ENCODE data around the gene MGMT. TPM values are rescaled to one million over a fixed set of nuclear protein-coding genes. Genes with fewer than 3 reads are reported as not detected.

MGMT gene
- total RNA-seq, 2 experiments from 2014 or later, result 9.0 to 9.6 TPM

DNA sequence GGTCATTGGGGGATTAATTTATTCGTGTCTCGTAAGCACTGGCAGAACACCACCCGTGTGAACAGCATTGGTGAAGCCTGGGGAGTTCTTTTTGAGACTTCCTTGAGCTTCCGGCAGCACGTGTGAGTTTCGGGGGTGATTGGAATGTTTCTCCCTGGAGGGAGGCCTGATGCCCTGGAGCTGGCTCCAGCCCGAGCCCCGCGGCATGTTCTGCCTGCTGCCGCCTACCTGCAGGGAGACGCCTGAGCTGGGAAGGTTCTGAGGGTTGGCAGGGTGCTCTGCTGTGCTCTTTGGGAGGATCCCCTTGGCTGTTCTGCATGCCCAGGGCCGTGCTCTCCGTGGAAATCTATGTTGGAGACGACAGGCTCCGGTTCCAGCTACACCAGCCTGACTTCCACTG, 159.3 kb downstream of the MGMT start:
- peaks cover 89% of the 10 kb centered on the region for H3K36me3 Mint-ChIP-seq (ENCODE audit: low read depth)
- TF ChIP-seq, protein P1, sequence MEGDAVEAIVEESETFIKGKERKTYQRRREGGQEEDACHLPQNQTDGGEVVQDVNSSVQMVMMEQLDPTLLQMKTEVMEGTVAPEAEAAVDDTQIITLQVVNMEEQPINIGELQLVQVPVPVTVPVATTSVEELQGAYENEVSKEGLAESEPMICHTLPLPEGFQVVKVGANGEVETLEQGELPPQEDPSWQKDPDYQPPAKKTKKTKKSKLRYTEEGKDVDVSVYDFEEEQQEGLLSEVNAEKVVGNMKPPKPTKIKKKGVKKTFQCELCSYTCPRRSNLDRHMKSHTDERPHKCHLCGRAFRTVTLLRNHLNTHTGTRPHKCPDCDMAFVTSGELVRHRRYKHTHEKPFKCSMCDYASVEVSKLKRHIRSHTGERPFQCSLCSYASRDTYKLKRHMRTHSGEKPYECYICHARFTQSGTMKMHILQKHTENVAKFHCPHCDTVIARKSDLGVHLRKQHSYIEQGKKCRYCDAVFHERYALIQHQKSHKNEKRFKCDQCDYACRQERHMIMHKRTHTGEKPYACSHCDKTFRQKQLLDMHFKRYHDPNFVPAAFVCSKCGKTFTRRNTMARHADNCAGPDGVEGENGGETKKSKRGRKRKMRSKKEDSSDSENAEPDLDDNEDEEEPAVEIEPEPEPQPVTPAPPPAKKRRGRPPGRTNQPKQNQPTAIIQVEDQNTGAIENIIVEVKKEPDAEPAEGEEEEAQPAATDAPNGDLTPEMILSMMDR (IDR thresholded peaks at IDR 0.05), result no peak
- Histone ChIP-seq H3K27ac (ENCODE audit: low read depth in 1 of 2, low read length in 2 of 2) (no peak overlapping the region), H3K27me3 (ENCODE audit: control insufficient read depth in 1 of 2, insufficient read depth in 2 of 2, low read length in 2 of 2) (no peaks in the 10 kb centered on the region), H3K9me3 (ENCODE audit: control insufficient read depth in 1 of 2, insufficient read depth in 1 of 2, low read length in 2 of 2) (peaks cover 0 to 39% of the 10 kb centered on the region in 2 experiments), H3K4me3 (ENCODE audit: low read length) (no peak overlapping the region), H3K4me1 (ENCODE audit: insufficient read depth, low read length) (no peaks in the 10 kb centered on the region), H3K36me3 (ENCODE audit: insufficient read depth, low read length) (no peaks in the 10 kb centered on the region)
- intact Hi-C loops (cut with DNase I, micrococcal nuclease), result no loop called here
- H3K27me3 Mint-ChIP-seq, result no peaks in the 10 kb centered on the region
- ATAC-seq (ENCODE audit: poor library complexity) (no peak), DNase-seq (no peak)
- no peak overlapping the region for H3K27ac Mint-ChIP-seq
- CTCF ChIA-PET, result no interaction called here
- peaks cover 7% of the 10 kb centered on the region for H3K4me1 Mint-ChIP-seq (ENCODE audit: low read depth)
- H3K9me3 Mint-ChIP-seq, result peaks cover 6% of the 10 kb centered on the region
- POLR2A ChIA-PET, result no interaction called here
- no peak overlapping the region for H3K4me3 Mint-ChIP-seq

DNA sequence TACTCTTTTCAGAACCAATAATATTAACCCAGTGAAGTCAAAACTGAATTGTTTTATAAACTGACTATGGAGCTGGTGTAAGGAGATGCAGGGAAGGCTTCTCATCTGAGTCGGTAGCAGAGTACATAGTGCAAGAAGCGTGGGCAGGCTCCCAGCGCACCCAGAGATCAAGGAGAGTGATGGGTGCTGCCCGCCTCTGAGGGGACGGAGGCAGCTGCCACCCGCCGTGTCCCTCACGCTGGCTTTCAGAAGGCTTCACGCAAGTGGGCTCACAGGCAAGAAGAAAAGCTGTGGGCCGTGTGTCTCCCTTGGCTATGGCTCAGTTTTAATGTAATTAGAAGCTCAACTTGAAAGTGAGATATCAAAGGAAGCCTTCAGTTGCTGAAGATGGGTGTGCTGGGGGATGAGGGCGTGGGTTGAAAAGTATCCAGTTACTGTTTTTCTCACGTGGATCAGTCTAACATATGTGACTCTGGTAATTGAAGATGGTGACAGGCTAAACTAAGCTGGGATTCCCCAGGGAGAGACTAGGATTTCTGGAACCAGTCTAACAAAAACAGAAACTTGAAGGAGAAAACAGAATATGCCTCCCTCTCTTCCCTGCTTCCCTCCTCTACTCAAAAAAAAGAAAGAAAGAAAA, 159.9 kb downstream of the MGMT start:
- Histone ChIP-seq H3K4me1 (ENCODE audit: insufficient read depth, low read length) (no peaks in the 10 kb centered on the region), H3K27me3 (ENCODE audit: control insufficient read depth in 1 of 2, insufficient read depth in 2 of 2, low read length in 2 of 2) (no peaks in the 10 kb centered on the region), H3K4me3 (ENCODE audit: low read length) (no peak overlapping the region), H3K27ac (ENCODE audit: low read depth in 1 of 2, low read length in 2 of 2) (no peak overlapping the region), H3K36me3 (ENCODE audit: insufficient read depth, low read length) (no peaks in the 10 kb centered on the region), H3K9me3 (ENCODE audit: control insufficient read depth in 1 of 2, insufficient read depth in 1 of 2, low read length in 2 of 2) (peaks cover 0 to 45% of the 10 kb centered on the region in 2 experiments)
- Mint-ChIP-seq H3K4me1 (ENCODE audit: low read depth) (peaks cover 7% of the 10 kb centered on the region), H3K27me3 (no peaks in the 10 kb centered on the region), H3K9me3 (peaks cover 6% of the 10 kb centered on the region), H3K4me3 (no peak overlapping the region), H3K27ac (no peak overlapping the region), H3K36me3 (ENCODE audit: low read depth) (peaks cover 84% of the 10 kb centered on the region)
- DNase-seq (no peak), ATAC-seq (ENCODE audit: poor library complexity) (no peak)
- POLR2A ChIA-PET, result no interaction called here
- intact Hi-C loops (cut with DNase I, micrococcal nuclease), result no loop called here
- CTCF ChIA-PET, result no interaction called here
- TF ChIP-seq, protein P1 (IDR thresholded peaks at IDR 0.05), result no peak

GRCh38 chr10:129627442-129627841, 160.4 kb downstream of the MGMT start:
- ChIA-PET CTCF (no interaction called here), POLR2A (no interaction called here)
- no peak overlapping the region for H3K27ac ChIP-seq (ENCODE audit: low read depth in 1 of 2, low read length in 2 of 2)
- no peak for ATAC-seq (ENCODE audit: poor library complexity)
- no peaks in the 10 kb centered on the region for H3K27me3 Mint-ChIP-seq
- TF ChIP-seq, protein P1 (IDR thresholded peaks at IDR 0.05), result no peak
- peaks cover 0 to 48% of the 10 kb centered on the region in 2 experiments for H3K9me3 ChIP-seq (ENCODE audit: control insufficient read depth in 1 of 2, insufficient read depth in 1 of 2, low read length in 2 of 2)
- H3K4me1 ChIP-seq (ENCODE audit: insufficient read depth, low read length), result no peaks in the 10 kb centered on the region
- H3K4me1 Mint-ChIP-seq (ENCODE audit: low read depth), result peaks cover 7% of the 10 kb centered on the region
- no peaks in the 10 kb centered on the region for H3K27me3 ChIP-seq (ENCODE audit: control insufficient read depth in 1 of 2, insufficient read depth in 2 of 2, low read length in 2 of 2)
- intact Hi-C loops (cut with DNase I, micrococcal nuclease), result no loop called here
- no peak overlapping the region for H3K4me3 ChIP-seq (ENCODE audit: low read length)
- H3K4me3 Mint-ChIP-seq, result no peak overlapping the region
- peaks cover 84% of the 10 kb centered on the region for H3K36me3 Mint-ChIP-seq (ENCODE audit: low read depth)
- H3K9me3 Mint-ChIP-seq, result peaks cover 6% of the 10 kb centered on the region
- H3K36me3 ChIP-seq (ENCODE audit: insufficient read depth, low read length), result no peaks in the 10 kb centered on the region
- no peak for DNase-seq
- H3K27ac Mint-ChIP-seq, result no peak overlapping the region
